IMR-90 (cell line): ENCODE measurements around the gene PPL. TPM values are rescaled to one million over a fixed set of nuclear protein-coding genes. Genes with fewer than 3 reads are reported as not detected.

Experiments used
- ATAC-seq: fragments of 200-7000 bp; cut with Tn5 transposase; 2 replicates; pipeline ENCODE4 v1.9.1; 2020; ENCODE audit warnings: low read depth, mild to moderate bottlenecking, moderate library complexity
- BruUV-seq: library from RNA; stranded (reverse); fragments of 400-500 nt; replicated peaks from 2 replicates; lab custom pipeline; 2021; lab: Mats Ljungman, UMichigan
- CTCF ChIA-PET: fragments of 300-600 bp; formaldehyde crosslinking; extraction: SDS; loops from one replicate; lab custom pipeline; 2021; ENCODE audit warnings: antibody characterized with exemption; lab: Yijun Ruan, JAX
- POLR2A ChIA-PET: fragments of 300-600 bp; sonication (Branson Sonifier 250); formaldehyde crosslinking; loops from one replicate; lab custom pipeline; 2022; ENCODE audit warnings: antibody characterized with exemption; ENCODE audit not compliant: unreplicated experiment; lab: Charles Lee
- DNase-seq: peaks from one replicate; pipeline ENCODE4 v3.0.0; 2013
- H2AFZ ChIP-seq: replicated peaks from 2 replicates; pipeline ENCODE3; 2013; ENCODE audit warnings: low read length, mild to moderate bottlenecking; ENCODE audit not compliant: poor library complexity
- H2AK5ac ChIP-seq: 2 replicates; pipeline ENCODE4 v1.6.1; 2013; ENCODE audit warnings: low read depth, low read length, inconsistent platforms
- H2AK9ac ChIP-seq: replicated peaks from 2 replicates; pipeline ENCODE3; 2013; ENCODE audit warnings: mild to moderate bottlenecking, low read depth, low read length, moderate library complexity; ENCODE audit not compliant: poor library complexity
- H2BK120ac ChIP-seq: 2 replicates; pipeline ENCODE4 v1.6.1; 2013; ENCODE audit warnings: low read depth, low read length, inconsistent platforms
- H2BK15ac ChIP-seq: 3 replicates; pipeline ENCODE4 v1.6.1; 2013; ENCODE audit warnings: low read depth, low read length, inconsistent platforms
- H2BK20ac ChIP-seq: 2 replicates; pipeline ENCODE4 v1.6.1; 2013; ENCODE audit warnings: low read depth, mild to moderate bottlenecking, inconsistent platforms, low read length, moderate library complexity
- H2BK5ac ChIP-seq: 2 replicates; pipeline ENCODE4 v1.6.1; 2013; ENCODE audit warnings: mild to moderate bottlenecking, low read depth, low read length, inconsistent platforms; ENCODE audit not compliant: poor library complexity, severe bottlenecking
- H3K14ac ChIP-seq: replicated peaks from 2 replicates; pipeline ENCODE4 v1.6.1; 2013; ENCODE audit warnings: low read depth, low read length, inconsistent platforms
- H3K18ac ChIP-seq: 2 replicates; pipeline ENCODE4 v1.6.1; 2013; ENCODE audit warnings: low read depth, low read length, control low read depth
- H3K23ac ChIP-seq: 2 replicates; pipeline ENCODE4 v1.6.1; 2013; ENCODE audit warnings: low read depth, low read length, inconsistent platforms
- H3K27ac ChIP-seq: 2 replicates; pipeline ENCODE4 v1.5.1; 2013; ENCODE audit warnings: mild to moderate bottlenecking, control low read depth, low read length; ENCODE audit not compliant: insufficient read depth
- H3K27me3 ChIP-seq: 2 replicates; pipeline ENCODE4 v1.6.1; 2013; ENCODE audit warnings: low read length; ENCODE audit not compliant: control insufficient read depth, insufficient read depth
- H3K36me3 ChIP-seq: 2 replicates; pipeline ENCODE4 v1.6.1; 2013; ENCODE audit warnings: low read length, mixed read lengths; ENCODE audit not compliant: control insufficient read depth, insufficient read depth
- H3K4ac ChIP-seq: 2 replicates; pipeline ENCODE4 v1.6.1; 2013; ENCODE audit warnings: low read depth, low read length, inconsistent platforms
- H3K4me1 ChIP-seq: 2 replicates; pipeline ENCODE4 v1.6.1; 2013; ENCODE audit warnings: low read length, mixed read lengths; ENCODE audit not compliant: control insufficient read depth, insufficient read depth
- H3K4me2 ChIP-seq: 2 replicates; pipeline ENCODE4 v1.6.1; 2013; ENCODE audit warnings: low read depth, mild to moderate bottlenecking, control low read depth, low read length, moderate library complexity
- H3K4me3 ChIP-seq: 2 replicates; pipeline ENCODE4 v1.5.1; 2013; ENCODE audit warnings: low read depth, mild to moderate bottlenecking, control low read depth, low read length, moderate library complexity; ENCODE audit not compliant: insufficient read depth
- H3K56ac ChIP-seq: 2 replicates; pipeline ENCODE4 v1.6.1; 2013; ENCODE audit warnings: low read length, inconsistent platforms; ENCODE audit not compliant: insufficient read depth; ENCODE audit errors: extremely low read depth
- H3K79me1 ChIP-seq, 2 experiments: 2 replicates each; pipeline ENCODE4 v1.6.1; 2013; ENCODE audit warnings: low read length in 2 of 2, inconsistent platforms in 1 of 2, low read depth in 1 of 2
- H3K9ac ChIP-seq: 2 replicates; pipeline ENCODE4 v1.6.1; 2013; ENCODE audit warnings: low read depth, low read length, control low read depth
- H3K9me1 ChIP-seq: 2 replicates; pipeline ENCODE4 v1.6.1; 2013; ENCODE audit warnings: low read length, inconsistent platforms; ENCODE audit not compliant: insufficient read depth
- H3K9me3 ChIP-seq: 2 replicates; pipeline ENCODE4 v1.6.1; 2013; ENCODE audit warnings: low read length; ENCODE audit not compliant: control insufficient read depth, insufficient read depth
- H4K20me1 ChIP-seq: 2 replicates; pipeline ENCODE4 v1.6.1; 2013; ENCODE audit warnings: low read length, inconsistent platforms; ENCODE audit not compliant: insufficient read depth
- H4K5ac ChIP-seq: 2 replicates; pipeline ENCODE4 v1.6.1; 2013; ENCODE audit warnings: mild to moderate bottlenecking, low read depth, low read length, control low read depth
- H4K8ac ChIP-seq, 2 experiments: 2 replicates each; pipeline ENCODE4 v1.6.1; 2013; ENCODE audit warnings: low read depth in 2 of 2, low read length in 2 of 2, control low read depth in 1 of 2, inconsistent platforms in 1 of 2
- H4K91ac ChIP-seq: 2 replicates; pipeline ENCODE4 v1.6.1; 2013; ENCODE audit warnings: low read depth, low read length, inconsistent platforms; ENCODE audit not compliant: insufficient read depth
- BHLHE40 ChIP-seq: fragments of 150-350 bp; IDR thresholded peaks from 2 replicates; pipeline ENCODE4 v1.6.1; 2016; ENCODE audit warnings: mild to moderate bottlenecking, low read depth, low read length
- CEBPB ChIP-seq: IDR thresholded peaks from 2 replicates; pipeline ENCODE4 v1.6.1; 2012; ENCODE audit warnings: low read depth, low read length, improper control_type of control experiment
- CHD1 ChIP-seq: IDR thresholded peaks from 2 replicates; pipeline ENCODE4 v1.6.1; 2012; ENCODE audit warnings: low read depth, low read length, improper control_type of control experiment
- FOS ChIP-seq: fragments of 150-350 bp; IDR thresholded peaks from 2 replicates; pipeline ENCODE4 v1.6.1; 2016; ENCODE audit warnings: low read depth, low read length
- MAFK ChIP-seq: IDR thresholded peaks from 2 replicates; pipeline ENCODE4 v1.6.1; 2012; ENCODE audit warnings: low read depth, low read length, improper control_type of control experiment
- MAZ ChIP-seq: IDR thresholded peaks from 2 replicates; pipeline ENCODE4 v1.6.1; 2012; ENCODE audit warnings: low read depth, mild to moderate bottlenecking, low read length, improper control_type of control experiment, moderate library complexity, borderline replicate concordance
- MXI1 ChIP-seq: IDR thresholded peaks from 2 replicates; pipeline ENCODE4 v1.6.1; 2012; ENCODE audit warnings: low read depth, mild to moderate bottlenecking, low read length, moderate library complexity, borderline replicate concordance
- NFE2L2 ChIP-seq: fragments of 150-350 bp; IDR thresholded peaks from 2 replicates; pipeline ENCODE4 v1.6.1; 2016; ENCODE audit warnings: low read depth, mild to moderate bottlenecking, low read length
- POLR2A ChIP-seq: IDR thresholded peaks from 2 replicates; pipeline ENCODE4 v1.6.1; 2012; ENCODE audit warnings: mild to moderate bottlenecking, low read depth, low read length
- RAD21 ChIP-seq: IDR thresholded peaks from 2 replicates; pipeline ENCODE4 v1.6.1; 2012; ENCODE audit warnings: low read length, improper control_type of control experiment
- RCOR1 ChIP-seq: IDR thresholded peaks from 2 replicates; pipeline ENCODE4 v1.6.1; 2012; ENCODE audit warnings: mild to moderate bottlenecking, low read length, improper control_type of control experiment; ENCODE audit not compliant: insufficient replicate concordance
- RFX5 ChIP-seq: IDR thresholded peaks from 2 replicates; pipeline ENCODE4 v1.8.0; 2012; ENCODE audit warnings: low read depth, mild to moderate bottlenecking, low read length, moderate library complexity
- SMC3 ChIP-seq: fragments of 150-350 bp; IDR thresholded peaks from 2 replicates; pipeline ENCODE4 v1.6.1; 2016; ENCODE audit warnings: low read depth, mild to moderate bottlenecking, antibody characterized with exemption, low read length, moderate library complexity
- WGBS, 2 experiments: methylation state at CpG; one replicate each; pipeline versions ENCODE4 v1.1.5 to v1.1.7; 2013; ENCODE audit warnings: missing lambda C conversion rate in 2 of 2; ENCODE audit not compliant: insufficient read length in 1 of 2; ENCODE audit errors: extremely low coverage in 2 of 2; 5-methylcytosine and 5-hydroxymethylcytosine counted together
- dilution Hi-C: fragments of 300-500 bp; cut with HindIII; formaldehyde crosslinking; loops from one replicate; pipeline ENCODE4 v1.14.3; 2018; ENCODE audit warnings: low sequenced_read_pairs; ENCODE audit not compliant: unreplicated experiment
- in situ Hi-C: fragments of 300-500 bp; cut with MboI; formaldehyde crosslinking; loops from 3 replicates; pipeline ENCODE4 v1.14.3; 2019; ENCODE audit warnings: low sequenced_read_pairs, inconsistent platforms, mixed read lengths
- intact Hi-C: fragments of 100-400 bp; cut with micrococcal nuclease; formaldehyde crosslinking; loops from 2 replicates; pipeline ENCODE4 v1.10.0; 2022
- polyA plus RNA-seq, 3 experiments: library from polyadenylated mRNA; depleted of rRNA; stranded (reverse); fragments of >200 nt; gene quantifications; 2 replicates each; pipeline ENCODE4 v1.2.3, GENCODE V29; 2012; ENCODE audit warnings: low replicate concordance in 1 of 3
- total RNA-seq: library from RNA; depleted of rRNA; stranded (reverse); fragments of >200 nt; gene quantifications from 2 replicates; pipeline ENCODE4 v1.2.3, GENCODE V29; 2012
- TF ChIP-seq, protein P1 (sequence below): fragments of 150-350 bp; IDR thresholded peaks from 2 replicates; pipeline ENCODE4 v1.6.1; 2017; ENCODE audit warnings: mild to moderate bottlenecking, antibody characterized with exemption, low read length, low read depth
- TF ChIP-seq, protein P2 (sequence below): conservative IDR thresholded peaks from 2 replicates; pipeline ENCODE4 v1.5.1; 2012; ENCODE audit warnings: mild to moderate bottlenecking, low read depth, low read length, improper control_type of control experiment
- TF ChIP-seq, protein P3 (sequence below): fragments of 150-350 bp; IDR thresholded peaks from 2 replicates; pipeline ENCODE4 v1.6.1; 2016; ENCODE audit warnings: low read depth, mild to moderate bottlenecking, low read length, moderate library complexity, borderline replicate concordance

Gene PPL
- total and polyA plus RNA-seq, 2 of the 4 experiments (the other 2 are of a cell fraction), result 0.34 to 0.36 TPM

DNA sequence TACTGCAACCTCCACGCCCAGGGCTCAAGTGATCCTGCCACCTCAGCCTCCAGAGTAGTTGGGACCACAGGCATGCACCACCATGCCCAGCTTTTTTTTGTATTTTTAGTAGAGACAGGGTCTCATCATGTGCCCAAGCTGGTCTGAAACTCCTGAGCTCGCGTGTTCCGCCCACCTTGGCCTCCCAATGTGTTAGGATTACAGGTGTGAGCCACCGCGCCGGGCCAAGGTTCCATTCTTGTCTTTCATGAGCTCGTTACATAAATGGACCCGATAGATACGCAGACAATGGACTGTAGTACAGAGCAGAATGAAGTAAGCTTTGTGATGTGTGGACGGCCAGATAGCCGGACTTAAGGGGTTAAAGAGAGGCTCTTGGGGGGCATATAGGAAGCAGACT, 70.4 kb downstream of the PPL start:
- no peak overlapping the region for H3K9ac ChIP-seq
- H3K4ac ChIP-seq, result no peak overlapping the region
- ATAC-seq (no peak), DNase-seq (no peak)
- no peak overlapping the region for H3K4me2 ChIP-seq
- in situ Hi-C loops, result no loop called here
- H3K9me3 ChIP-seq, result no peaks in the 10 kb centered on the region
- H2AK9ac ChIP-seq, result no peak overlapping the region
- no peak overlapping the region for H4K8ac ChIP-seq
- H3K27ac ChIP-seq, result no peak overlapping the region
- intact Hi-C loops, result no loop called here
- peaks cover 59% of the 10 kb centered on the region for H4K20me1 ChIP-seq
- H2BK120ac ChIP-seq, result no peak overlapping the region
- H3K56ac ChIP-seq, result no peak overlapping the region
- H3K4me1 ChIP-seq, result no peaks in the 10 kb centered on the region; the same call in 1 of the 2 replicates
- H3K27me3 ChIP-seq, result no peaks in the 10 kb centered on the region
- H2BK15ac ChIP-seq, result no peak overlapping the region
- no peak overlapping the region for H3K23ac ChIP-seq
- H2BK5ac ChIP-seq, result no peak overlapping the region
- dilution Hi-C loops, result no loop called here
- no peak overlapping the region for H3K4me3 ChIP-seq
- H3K9me1 ChIP-seq, result 0 out of 2 replicates have a peak, but pooled peaks cover 3% of the 10 kb centered on the region
- no peak overlapping the region for H4K5ac ChIP-seq
- H2AFZ ChIP-seq, result no peak overlapping the region
- WGBS, 2 experiments, result 97% methylated on average over 8 of the region's 12 CpGs; no CpG with 5 or more reads in 1 of the 2 experiments
- no peak overlapping the region for H2AK5ac ChIP-seq
- H3K79me1 ChIP-seq, result peaks cover 20 to 76% of the 10 kb centered on the region in 2 experiments
- H3K36me3 ChIP-seq, result peaks cover 40% of the 10 kb centered on the region
- H2BK20ac ChIP-seq, result no peak overlapping the region
- H3K14ac ChIP-seq, result no peak overlapping the region
- BruUV-seq, result no TSS peak
- ChIA-PET POLR2A (no interaction called here), CTCF (interaction anchor here (1.3 kb wide), 1 partner anchor 18 kb away, joined by 3 read pairs; no protein-coding TSS in a partner anchor)
- TF ChIP-seq MXI1, result no peak
- TF ChIP-seq RAD21, result no peak
- TF ChIP-seq NFE2L2, result no peak
- TF ChIP-seq FOS, result no peak
- no peak for TF ChIP-seq SMC3
- TF ChIP-seq BHLHE40, result no peak
- TF ChIP-seq, protein P1, sequence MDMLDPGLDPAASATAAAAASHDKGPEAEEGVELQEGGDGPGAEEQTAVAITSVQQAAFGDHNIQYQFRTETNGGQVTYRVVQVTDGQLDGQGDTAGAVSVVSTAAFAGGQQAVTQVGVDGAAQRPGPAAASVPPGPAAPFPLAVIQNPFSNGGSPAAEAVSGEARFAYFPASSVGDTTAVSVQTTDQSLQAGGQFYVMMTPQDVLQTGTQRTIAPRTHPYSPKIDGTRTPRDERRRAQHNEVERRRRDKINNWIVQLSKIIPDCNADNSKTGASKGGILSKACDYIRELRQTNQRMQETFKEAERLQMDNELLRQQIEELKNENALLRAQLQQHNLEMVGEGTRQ, result no peak
- TF ChIP-seq RCOR1, result no peak
- TF ChIP-seq CEBPB, result no peak
- no peak for TF ChIP-seq RFX5
- TF ChIP-seq, protein P2, sequence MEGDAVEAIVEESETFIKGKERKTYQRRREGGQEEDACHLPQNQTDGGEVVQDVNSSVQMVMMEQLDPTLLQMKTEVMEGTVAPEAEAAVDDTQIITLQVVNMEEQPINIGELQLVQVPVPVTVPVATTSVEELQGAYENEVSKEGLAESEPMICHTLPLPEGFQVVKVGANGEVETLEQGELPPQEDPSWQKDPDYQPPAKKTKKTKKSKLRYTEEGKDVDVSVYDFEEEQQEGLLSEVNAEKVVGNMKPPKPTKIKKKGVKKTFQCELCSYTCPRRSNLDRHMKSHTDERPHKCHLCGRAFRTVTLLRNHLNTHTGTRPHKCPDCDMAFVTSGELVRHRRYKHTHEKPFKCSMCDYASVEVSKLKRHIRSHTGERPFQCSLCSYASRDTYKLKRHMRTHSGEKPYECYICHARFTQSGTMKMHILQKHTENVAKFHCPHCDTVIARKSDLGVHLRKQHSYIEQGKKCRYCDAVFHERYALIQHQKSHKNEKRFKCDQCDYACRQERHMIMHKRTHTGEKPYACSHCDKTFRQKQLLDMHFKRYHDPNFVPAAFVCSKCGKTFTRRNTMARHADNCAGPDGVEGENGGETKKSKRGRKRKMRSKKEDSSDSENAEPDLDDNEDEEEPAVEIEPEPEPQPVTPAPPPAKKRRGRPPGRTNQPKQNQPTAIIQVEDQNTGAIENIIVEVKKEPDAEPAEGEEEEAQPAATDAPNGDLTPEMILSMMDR, result no peak
- no peak for TF ChIP-seq MAFK
- TF ChIP-seq CHD1, result no peak
- TF ChIP-seq, protein P3, sequence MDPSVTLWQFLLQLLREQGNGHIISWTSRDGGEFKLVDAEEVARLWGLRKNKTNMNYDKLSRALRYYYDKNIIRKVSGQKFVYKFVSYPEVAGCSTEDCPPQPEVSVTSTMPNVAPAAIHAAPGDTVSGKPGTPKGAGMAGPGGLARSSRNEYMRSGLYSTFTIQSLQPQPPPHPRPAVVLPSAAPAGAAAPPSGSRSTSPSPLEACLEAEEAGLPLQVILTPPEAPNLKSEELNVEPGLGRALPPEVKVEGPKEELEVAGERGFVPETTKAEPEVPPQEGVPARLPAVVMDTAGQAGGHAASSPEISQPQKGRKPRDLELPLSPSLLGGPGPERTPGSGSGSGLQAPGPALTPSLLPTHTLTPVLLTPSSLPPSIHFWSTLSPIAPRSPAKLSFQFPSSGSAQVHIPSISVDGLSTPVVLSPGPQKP, result no peak
- TF ChIP-seq POLR2A, result no peak
- no peak for TF ChIP-seq MAZ
- H3K18ac ChIP-seq, result no peak overlapping the region
- no peak overlapping the region for H4K91ac ChIP-seq
